Panc1 (cell line): ENCODE results near the gene ZNF503. TPM values are rescaled to one million over a fixed set of nuclear protein-coding genes. Genes with fewer than 3 reads are reported as not detected.

Source experiments
- ATAC-seq: fragments of 200-7000 bp; cut with Tn5 transposase; 2 replicates; pipeline ENCODE4 v1.9.1; 2020; ENCODE audit warnings: mild to moderate bottlenecking, moderate library complexity
- BruUV-seq: library from RNA; stranded (reverse); fragments of 400-500 nt; replicated peaks from 2 replicates; lab custom pipeline; 2021; lab: Mats Ljungman, UMichigan
- CTCF ChIA-PET: fragments of 300-600 bp; sonication (Branson Sonifier 250); formaldehyde crosslinking; loops from one replicate; lab custom pipeline; 2022; ENCODE audit warnings: antibody characterized with exemption; lab: Charles Lee
- POLR2A ChIA-PET: fragments of 300-600 bp; sonication (Branson Sonifier 250); formaldehyde crosslinking; loops from one replicate; lab custom pipeline; 2022; ENCODE audit warnings: antibody characterized with exemption; lab: Charles Lee
- DNase-seq: peaks from one replicate; pipeline ENCODE4 v3.0.0-alpha.2; 2010; ENCODE audit warnings: low read depth, low spot score
- H3K27ac ChIP-seq: 2 replicates; pipeline ENCODE4 v1.5.1; 2011; ENCODE audit warnings: mild to moderate bottlenecking, low read length, inconsistent platforms
- H3K27me3 ChIP-seq: fragments of 200-500 bp; sonication (Bioruptor generic); 2 replicates; pipeline ENCODE4 v1.6.0; 2014; ENCODE audit warnings: low read length, inconsistent platforms; ENCODE audit not compliant: control insufficient read depth, insufficient read depth
- H3K36me3 ChIP-seq: fragments of 200-500 bp; sonication (Bioruptor generic); 2 replicates; pipeline ENCODE4 v1.5.1; 2014; ENCODE audit warnings: inconsistent platforms, mild to moderate bottlenecking, low read length, moderate library complexity; ENCODE audit not compliant: control insufficient read depth, insufficient read depth
- H3K4me1 ChIP-seq: 2 replicates; pipeline ENCODE4 v1.5.1; 2011; ENCODE audit warnings: inconsistent platforms, mild to moderate bottlenecking, low read length, moderate library complexity; ENCODE audit not compliant: control insufficient read depth, insufficient read depth
- H3K4me3 ChIP-seq, 2 experiments: 2 replicates each; pipeline ENCODE4 v1.5.1; 2011 to 2012; ENCODE audit warnings: low read depth in 2 of 2, low read length in 2 of 2, mild to moderate bottlenecking in 2 of 2, inconsistent platforms in 1 of 2, moderate library complexity in 1 of 2
- H3K9me3 ChIP-seq: fragments of 200-500 bp; sonication (Bioruptor generic); 2 replicates; pipeline ENCODE4 v1.5.1; 2014; ENCODE audit warnings: low read depth, mild to moderate bottlenecking, inconsistent platforms, low read length, moderate library complexity; ENCODE audit not compliant: control insufficient read depth, insufficient read depth
- POLR2AphosphoS5 ChIP-seq: IDR thresholded peaks from 2 replicates; pipeline ENCODE4 v1.6.1; 2012; ENCODE audit warnings: mild to moderate bottlenecking, low read depth, low read length, moderate library complexity
- SIN3A ChIP-seq: IDR thresholded peaks from 2 replicates; pipeline ENCODE4 v1.6.1; 2012; ENCODE audit warnings: low read depth, mild to moderate bottlenecking, low read length, moderate library complexity, borderline replicate concordance; ENCODE audit not compliant: insufficient read depth
- TCF7L2 ChIP-seq: IDR thresholded peaks from 2 replicates; pipeline ENCODE4 v1.6.1; 2011; ENCODE audit warnings: mild to moderate bottlenecking, low read depth, low read length, inconsistent platforms
- in situ Hi-C: cut with HindIII; loops from 2 replicates; pipeline ENCODE4 v1.10.0; 2016; ENCODE audit warnings: low sequenced_read_pairs, low pct_unique_long_range_greater_than_20kb
- intact Hi-C: fragments of 100-400 bp; cut with micrococcal nuclease; formaldehyde crosslinking; loops from one replicate; pipeline ENCODE4 v1.10.0; 2022; ENCODE audit not compliant: unreplicated experiment
- total RNA-seq: library from RNA; stranded (reverse); gene quantifications from one replicate; pipeline ENCODE4 v1.2.1, GENCODE V29; 2021; ENCODE audit not compliant: unreplicated experiment
- TF ChIP-seq, protein P1 (sequence below), 2 experiments: IDR thresholded peaks; 2 replicates each; pipeline ENCODE4 v1.6.1; 2011 to 2012; ENCODE audit warnings: low read depth in 2 of 2, control low read depth in 1 of 2, low read length in 1 of 2, mild to moderate bottlenecking in 1 of 2, moderate library complexity in 1 of 2; ENCODE audit not compliant: insufficient read depth in 1 of 2
- TF ChIP-seq, protein P2 (sequence below): fragments of 450-650 bp; IDR thresholded peaks from 2 replicates; pipeline ENCODE4 v1.5.1; 2017; ENCODE audit warnings: mild to moderate bottlenecking

ZNF503 gene
- total RNA-seq, 1 experiment from 2014 or later: 10.4 TPM

DNA sequence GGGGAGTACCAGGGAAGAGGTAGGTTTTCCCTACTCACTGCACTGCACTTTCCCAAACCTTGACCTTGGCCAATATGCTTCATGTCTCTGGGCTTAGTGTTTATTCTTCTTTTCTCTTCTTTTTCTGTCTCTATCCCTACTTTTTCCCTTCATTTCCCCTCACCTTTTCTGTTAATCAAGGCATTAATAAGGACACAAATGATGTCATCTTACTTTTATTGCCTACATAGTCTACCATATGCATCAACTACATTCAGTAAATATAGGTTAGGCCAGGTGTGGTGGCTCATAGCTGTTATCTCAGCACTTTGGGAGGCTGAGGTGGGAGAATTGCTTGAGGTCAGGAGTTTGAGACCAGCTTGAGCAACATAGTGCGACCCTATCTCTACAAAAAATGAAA is 13.0 kb upstream of the ZNF503 start:
- Histone ChIP-seq H3K27me3 (peaks cover 19% of the 10 kb centered on the region; the same call in 1 of the 2 replicates), H3K36me3 (no peaks in the 10 kb centered on the region), H3K4me3 (no peak overlapping the region), H3K27ac (no peak overlapping the region), H3K4me1 (no peaks in the 10 kb centered on the region), H3K9me3 (no peaks in the 10 kb centered on the region)
- DNase-seq (no peak), ATAC-seq (no peak)
- no peak for TF ChIP-seq POLR2AphosphoS5
- TF ChIP-seq, protein P1, sequence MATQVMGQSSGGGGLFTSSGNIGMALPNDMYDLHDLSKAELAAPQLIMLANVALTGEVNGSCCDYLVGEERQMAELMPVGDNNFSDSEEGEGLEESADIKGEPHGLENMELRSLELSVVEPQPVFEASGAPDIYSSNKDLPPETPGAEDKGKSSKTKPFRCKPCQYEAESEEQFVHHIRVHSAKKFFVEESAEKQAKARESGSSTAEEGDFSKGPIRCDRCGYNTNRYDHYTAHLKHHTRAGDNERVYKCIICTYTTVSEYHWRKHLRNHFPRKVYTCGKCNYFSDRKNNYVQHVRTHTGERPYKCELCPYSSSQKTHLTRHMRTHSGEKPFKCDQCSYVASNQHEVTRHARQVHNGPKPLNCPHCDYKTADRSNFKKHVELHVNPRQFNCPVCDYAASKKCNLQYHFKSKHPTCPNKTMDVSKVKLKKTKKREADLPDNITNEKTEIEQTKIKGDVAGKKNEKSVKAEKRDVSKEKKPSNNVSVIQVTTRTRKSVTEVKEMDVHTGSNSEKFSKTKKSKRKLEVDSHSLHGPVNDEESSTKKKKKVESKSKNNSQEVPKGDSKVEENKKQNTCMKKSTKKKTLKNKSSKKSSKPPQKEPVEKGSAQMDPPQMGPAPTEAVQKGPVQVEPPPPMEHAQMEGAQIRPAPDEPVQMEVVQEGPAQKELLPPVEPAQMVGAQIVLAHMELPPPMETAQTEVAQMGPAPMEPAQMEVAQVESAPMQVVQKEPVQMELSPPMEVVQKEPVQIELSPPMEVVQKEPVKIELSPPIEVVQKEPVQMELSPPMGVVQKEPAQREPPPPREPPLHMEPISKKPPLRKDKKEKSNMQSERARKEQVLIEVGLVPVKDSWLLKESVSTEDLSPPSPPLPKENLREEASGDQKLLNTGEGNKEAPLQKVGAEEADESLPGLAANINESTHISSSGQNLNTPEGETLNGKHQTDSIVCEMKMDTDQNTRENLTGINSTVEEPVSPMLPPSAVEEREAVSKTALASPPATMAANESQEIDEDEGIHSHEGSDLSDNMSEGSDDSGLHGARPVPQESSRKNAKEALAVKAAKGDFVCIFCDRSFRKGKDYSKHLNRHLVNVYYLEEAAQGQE (IDR thresholded peaks at IDR 0.05; ENCODE audit: insufficient read depth in 1 of 2, low read depth in 2 of 2, low read length in 1 of 2): no peak
- TF ChIP-seq, protein P2, sequence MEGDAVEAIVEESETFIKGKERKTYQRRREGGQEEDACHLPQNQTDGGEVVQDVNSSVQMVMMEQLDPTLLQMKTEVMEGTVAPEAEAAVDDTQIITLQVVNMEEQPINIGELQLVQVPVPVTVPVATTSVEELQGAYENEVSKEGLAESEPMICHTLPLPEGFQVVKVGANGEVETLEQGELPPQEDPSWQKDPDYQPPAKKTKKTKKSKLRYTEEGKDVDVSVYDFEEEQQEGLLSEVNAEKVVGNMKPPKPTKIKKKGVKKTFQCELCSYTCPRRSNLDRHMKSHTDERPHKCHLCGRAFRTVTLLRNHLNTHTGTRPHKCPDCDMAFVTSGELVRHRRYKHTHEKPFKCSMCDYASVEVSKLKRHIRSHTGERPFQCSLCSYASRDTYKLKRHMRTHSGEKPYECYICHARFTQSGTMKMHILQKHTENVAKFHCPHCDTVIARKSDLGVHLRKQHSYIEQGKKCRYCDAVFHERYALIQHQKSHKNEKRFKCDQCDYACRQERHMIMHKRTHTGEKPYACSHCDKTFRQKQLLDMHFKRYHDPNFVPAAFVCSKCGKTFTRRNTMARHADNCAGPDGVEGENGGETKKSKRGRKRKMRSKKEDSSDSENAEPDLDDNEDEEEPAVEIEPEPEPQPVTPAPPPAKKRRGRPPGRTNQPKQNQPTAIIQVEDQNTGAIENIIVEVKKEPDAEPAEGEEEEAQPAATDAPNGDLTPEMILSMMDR: no peak
- no peak for TF ChIP-seq TCF7L2
- no peak for TF ChIP-seq SIN3A
- CTCF ChIA-PET: interaction anchor here (0.8 kb wide), 1 partner anchor 12 kb away, joined by 12 read pairs; no protein-coding TSS in a partner anchor
- no TSS peak for BruUV-seq
- in situ Hi-C loops (no loop called here), intact Hi-C loops (no loop called here)
- POLR2A ChIA-PET: no interaction called here

DNA sequence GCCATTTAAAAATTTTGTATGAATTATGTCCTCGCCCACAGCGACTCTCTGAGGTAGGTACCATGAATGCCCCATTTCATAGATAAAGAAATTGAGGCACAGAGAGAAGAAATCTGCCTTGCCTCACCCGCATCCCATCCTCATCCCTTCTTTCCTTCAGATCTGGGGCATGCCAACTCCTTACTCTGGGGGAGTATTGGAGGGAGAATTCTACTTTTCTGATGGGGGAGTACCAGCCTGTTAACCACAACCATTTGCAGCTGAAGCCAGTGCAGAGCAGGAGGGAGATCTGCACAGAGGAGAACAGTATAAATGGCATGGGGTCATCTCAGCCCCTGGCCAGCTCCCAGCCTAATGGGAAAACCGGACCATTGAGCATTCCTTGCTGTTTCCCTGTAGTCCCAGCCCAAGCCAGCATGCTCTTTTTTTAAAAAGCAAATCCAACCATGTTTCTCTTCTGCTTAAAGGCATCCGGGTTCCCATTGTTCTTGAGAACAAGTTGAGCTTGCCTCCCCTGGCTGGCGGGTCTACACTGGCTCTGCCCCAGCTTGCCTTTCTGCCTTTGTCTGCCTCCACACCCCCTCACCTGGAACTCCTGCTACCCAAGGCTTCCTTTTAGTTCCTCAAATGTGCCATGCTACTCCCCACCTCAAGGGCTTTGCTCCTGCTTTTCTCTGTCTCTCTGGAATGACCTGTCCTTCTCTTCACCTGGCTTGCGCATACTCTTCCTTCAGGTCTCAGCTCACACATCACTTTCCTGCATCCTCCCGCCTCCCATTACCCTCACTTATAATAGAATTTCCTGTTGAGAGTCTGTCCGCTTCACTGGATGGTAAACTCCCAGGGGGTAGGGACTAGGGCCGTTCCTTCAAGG is 8.8 kb upstream of the ZNF503 start:
- POLR2A ChIA-PET: interaction anchor here (0.6 kb wide), 2 partner anchors 620 to 1230 kb away, joined by 4 to 5 read pairs; no protein-coding TSS in a partner anchor
- peaks cover 30% of the 10 kb centered on the region for H3K27me3 ChIP-seq
- no peak overlapping the region for H3K27ac ChIP-seq
- intact Hi-C loops: no loop called here
- no peaks in the 10 kb centered on the region for H3K9me3 ChIP-seq
- CTCF ChIA-PET: no interaction called here
- TF ChIP-seq, protein P2: no peak
- no peak for TF ChIP-seq TCF7L2
- TF ChIP-seq POLR2AphosphoS5: no peak
- TF ChIP-seq, protein P1 (IDR thresholded peaks at IDR 0.05; ENCODE audit: insufficient read depth in 1 of 2, low read depth in 2 of 2, low read length in 1 of 2): no peak
- no peak for TF ChIP-seq SIN3A
- in situ Hi-C loops: no loop called here
- DNase-seq (no peak), ATAC-seq (no peak)
- H3K4me3 ChIP-seq: no peak overlapping the region
- peaks cover 17% of the 10 kb centered on the region for H3K4me1 ChIP-seq
- no TSS peak for BruUV-seq
- no peaks in the 10 kb centered on the region; the same call in 1 of the 2 replicates for H3K36me3 ChIP-seq
